Measurements from ENCODE around the gene TUBA8. TPM values are rescaled to one million over a fixed set of nuclear protein-coding genes. Genes with fewer than 3 reads are reported as not detected.

TUBA8 gene
- total RNA-seq (2021): 0.50 to 1.3 TPM (median 0.72 TPM) in 3 replicates
- percentile 26 among the genes with signal in this experiment for Bru-seq, nascent RNA
- long read RNA-seq, experiment 1, partial matches to known transcripts: 0 of 3 reads
- long read RNA-seq, experiment 1, other reads (novel, unspliced or antisense): 1 of 3 reads
- long read RNA-seq, experiment 2, partial matches to known transcripts: 0 of 1 reads
- long read RNA-seq, experiment 2, other reads (novel, unspliced or antisense): 0 of 1 reads
- long read RNA-seq, experiment 3, partial matches to known transcripts: 0 of 3 reads
- long read RNA-seq, experiment 3, other reads (novel, unspliced or antisense): 1 of 3 reads

DNA sequence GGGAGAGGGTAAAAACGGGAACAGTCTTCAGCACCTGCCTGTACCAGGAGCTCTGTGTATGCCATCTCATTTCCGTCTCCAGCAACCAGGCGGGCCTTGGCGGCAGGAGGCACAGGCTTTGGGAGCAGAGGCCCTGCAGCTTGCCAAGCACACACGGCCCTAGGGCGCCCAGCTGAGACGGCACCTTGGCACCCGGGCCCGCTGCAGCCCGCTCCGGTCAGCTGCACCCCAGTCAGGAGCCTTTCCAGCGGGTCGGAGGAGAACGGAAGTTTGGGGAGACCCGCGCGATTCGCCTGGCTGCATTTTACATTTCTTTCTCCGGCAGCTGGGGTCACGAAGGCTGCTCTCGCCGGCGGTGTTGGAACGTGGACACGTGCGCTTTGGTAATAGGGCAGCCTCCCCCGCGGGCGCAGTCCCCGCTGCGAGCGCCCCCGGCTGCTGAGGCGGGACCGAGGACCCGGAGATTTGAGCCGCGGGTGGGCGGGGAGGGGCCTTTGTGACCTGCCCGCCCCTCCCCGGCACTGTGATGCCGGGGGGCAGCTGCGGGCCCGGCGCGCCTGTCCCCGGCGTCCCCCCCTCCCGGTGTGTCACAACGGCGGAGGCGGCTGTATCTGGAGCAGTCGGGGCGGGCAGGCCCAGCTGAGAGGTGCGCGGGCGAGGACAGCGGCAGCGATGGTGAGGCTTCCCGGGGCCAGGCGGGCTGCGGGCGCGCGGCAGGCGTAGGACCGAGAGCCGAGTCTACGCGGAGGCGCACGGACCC lies at the start of gene TUBA8:
TSS of gene TUBA8 (plus strand) at position 616 of the 760 bp plus-strand sequence. CDS start at position 673, 57 bp downstream.
- TF ChIP-seq, protein P1, sequence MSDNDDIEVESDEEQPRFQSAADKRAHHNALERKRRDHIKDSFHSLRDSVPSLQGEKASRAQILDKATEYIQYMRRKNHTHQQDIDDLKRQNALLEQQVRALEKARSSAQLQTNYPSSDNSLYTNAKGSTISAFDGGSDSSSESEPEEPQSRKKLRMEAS (CRISPR knock-in tag; IDR thresholded peaks at IDR 0.05): peak; percentile 76
- no peak for TF ChIP-seq TCF7 (CRISPR knock-in tag; IDR thresholded peaks at IDR 0.05; ENCODE audit: low read depth)
- no peak for TF ChIP-seq CTCF (IDR thresholded peaks at IDR 0.05)
- TF ChIP-seq FOXP1 (CRISPR knock-in tag; IDR thresholded peaks at IDR 0.05; ENCODE audit: borderline replicate concordance): no peak
- TF ChIP-seq FOXK1 (CRISPR knock-in tag; IDR thresholded peaks at IDR 0.05): no peak
- TF ChIP-seq CDX4 (CRISPR knock-in tag; IDR thresholded peaks at IDR 0.05; ENCODE audit: borderline replicate concordance): no peak
- no peak for TF ChIP-seq ZMAT4 (CRISPR knock-in tag; IDR thresholded peaks at IDR 0.05)
- peak; percentile 66 for DNase-seq (ENCODE audit: low spot score)
- Mint-ChIP-seq H3K27ac (no peak within 1 kb of the TSS), H3K27me3 (ENCODE audit: low read depth) (peaks cover 57% of the 10 kb centered on the region), H3K4me3 (peak within 1 kb of the TSS; percentile 63), H3K9me3 (peaks cover 32% of the 10 kb centered on the region), H3K36me3 (peaks cover 16% of the 10 kb centered on the region), H3K4me1 (peaks cover 11% of the 10 kb centered on the region)
- CTCF ChIA-PET: interaction anchor here (0.6 to 3.1 kb wide), 10 partner anchors 9 to 1052 kb away, joined by 3 to 10 read pairs (median 4); partner anchors contain the start of gene PEX26
- POLR2A ChIA-PET: interaction anchor here (0.8 to 1.0 kb wide), 2 partner anchors 21 to 32 kb away, joined by 3 read pairs; no protein-coding TSS in a partner anchor
- ATAC-seq: peak; percentile 77

GRCh38 chr22:18062421-18062820 lies 48.2 kb upstream of the TUBA8 start:
- DNase-seq (ENCODE audit: low spot score): no peak
- no peak for ATAC-seq
- ChIA-PET CTCF (interaction anchor here (1.0 to 1.7 kb wide), 3 partner anchors 14 to 232 kb away, joined by 3 to 6 read pairs (median 3); no protein-coding TSS in a partner anchor), POLR2A (no interaction called here)
- Mint-ChIP-seq H3K27ac (no peak overlapping the region), H3K27me3 (ENCODE audit: low read depth) (peaks cover 3% of the 10 kb centered on the region), H3K9me3 (no peaks in the 10 kb centered on the region), H3K4me1 (no peaks in the 10 kb centered on the region), H3K36me3 (no peaks in the 10 kb centered on the region), H3K4me3 (no peak overlapping the region)
- TF ChIP-seq ZNF532 (CRISPR knock-in tag; IDR thresholded peaks at IDR 0.05; ENCODE audit: borderline replicate concordance) (no peak), ZBTB43 (CRISPR knock-in tag; IDR thresholded peaks at IDR 0.05) (no peak), ATF2 (CRISPR knock-in tag; IDR thresholded peaks at IDR 0.05; ENCODE audit: borderline replicate concordance, low read depth) (no peak), ETV6 (CRISPR knock-in tag; IDR thresholded peaks at IDR 0.05) (no peak)
- TF ChIP-seq, protein P2, sequence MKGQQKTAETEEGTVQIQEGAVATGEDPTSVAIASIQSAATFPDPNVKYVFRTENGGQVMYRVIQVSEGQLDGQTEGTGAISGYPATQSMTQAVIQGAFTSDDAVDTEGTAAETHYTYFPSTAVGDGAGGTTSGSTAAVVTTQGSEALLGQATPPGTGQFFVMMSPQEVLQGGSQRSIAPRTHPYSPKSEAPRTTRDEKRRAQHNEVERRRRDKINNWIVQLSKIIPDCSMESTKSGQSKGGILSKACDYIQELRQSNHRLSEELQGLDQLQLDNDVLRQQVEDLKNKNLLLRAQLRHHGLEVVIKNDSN (CRISPR knock-in tag; IDR thresholded peaks at IDR 0.05): no peak
- TF ChIP-seq, protein P3, sequence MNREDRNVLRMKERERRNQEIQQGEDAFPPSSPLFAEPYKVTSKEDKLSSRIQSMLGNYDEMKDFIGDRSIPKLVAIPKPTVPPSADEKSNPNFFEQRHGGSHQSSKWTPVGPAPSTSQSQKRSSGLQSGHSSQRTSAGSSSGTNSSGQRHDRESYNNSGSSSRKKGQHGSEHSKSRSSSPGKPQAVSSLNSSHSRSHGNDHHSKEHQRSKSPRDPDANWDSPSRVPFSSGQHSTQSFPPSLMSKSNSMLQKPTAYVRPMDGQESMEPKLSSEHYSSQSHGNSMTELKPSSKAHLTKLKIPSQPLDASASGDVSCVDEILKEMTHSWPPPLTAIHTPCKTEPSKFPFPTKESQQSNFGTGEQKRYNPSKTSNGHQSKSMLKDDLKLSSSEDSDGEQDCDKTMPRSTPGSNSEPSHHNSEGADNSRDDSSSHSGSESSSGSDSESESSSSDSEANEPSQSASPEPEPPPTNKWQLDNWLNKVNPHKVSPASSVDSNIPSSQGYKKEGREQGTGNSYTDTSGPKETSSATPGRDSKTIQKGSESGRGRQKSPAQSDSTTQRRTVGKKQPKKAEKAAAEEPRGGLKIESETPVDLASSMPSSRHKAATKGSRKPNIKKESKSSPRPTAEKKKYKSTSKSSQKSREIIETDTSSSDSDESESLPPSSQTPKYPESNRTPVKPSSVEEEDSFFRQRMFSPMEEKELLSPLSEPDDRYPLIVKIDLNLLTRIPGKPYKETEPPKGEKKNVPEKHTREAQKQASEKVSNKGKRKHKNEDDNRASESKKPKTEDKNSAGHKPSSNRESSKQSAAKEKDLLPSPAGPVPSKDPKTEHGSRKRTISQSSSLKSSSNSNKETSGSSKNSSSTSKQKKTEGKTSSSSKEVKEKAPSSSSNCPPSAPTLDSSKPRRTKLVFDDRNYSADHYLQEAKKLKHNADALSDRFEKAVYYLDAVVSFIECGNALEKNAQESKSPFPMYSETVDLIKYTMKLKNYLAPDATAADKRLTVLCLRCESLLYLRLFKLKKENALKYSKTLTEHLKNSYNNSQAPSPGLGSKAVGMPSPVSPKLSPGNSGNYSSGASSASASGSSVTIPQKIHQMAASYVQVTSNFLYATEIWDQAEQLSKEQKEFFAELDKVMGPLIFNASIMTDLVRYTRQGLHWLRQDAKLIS (CRISPR knock-in tag; IDR thresholded peaks at IDR 0.05; ENCODE audit: borderline replicate concordance): no peak
